CD14-positive monocyte (primary cell): ENCODE data around the gene NEMP2. TPM values are rescaled to one million over a fixed set of nuclear protein-coding genes. Genes with fewer than 3 reads are reported as not detected.

Source experiments
- DNase-seq, 3 donors: peaks; one replicate each; pipeline ENCODE4 v3.0.0-alpha.2; 2011 to 2022
- H2AFZ ChIP-seq: 2 replicates; pipeline ENCODE4 v1.6.0; 2012; ENCODE audit warnings: mild to moderate bottlenecking, low read depth, low read length, inconsistent platforms; ENCODE audit not compliant: insufficient read depth, poor library complexity, severe bottlenecking
- H3K27ac ChIP-seq, 2 donors: 1 replicate in 1 of 2; 2 replicates in 1 of 2; pipeline ENCODE4 v1.5.1; 2012 to 2013; ENCODE audit warnings: low read length in 2 of 2, control low read depth in 1 of 2, inconsistent platforms in 1 of 2, low read depth in 1 of 2, mild to moderate bottlenecking in 1 of 2
- H3K27me3 ChIP-seq, 2 donors: one replicate each; pipeline versions ENCODE4 v1.6.0 to v1.6.1; 2011 to 2013; ENCODE audit warnings: low read length in 2 of 2; ENCODE audit not compliant: control insufficient read depth in 2 of 2, insufficient read depth in 2 of 2
- H3K36me3 ChIP-seq, 2 donors: replicated peaks in 1 of 2; 1 replicate in 1 of 2; 2 replicates in 1 of 2; pipeline versions ENCODE4 v1.5.1 to v1.6.1; 2012 to 2013; ENCODE audit warnings: low read length in 2 of 2, control low read depth in 1 of 2, inconsistent platforms in 1 of 2, mild to moderate bottlenecking in 1 of 2; ENCODE audit not compliant: insufficient read depth in 2 of 2, control insufficient read depth in 1 of 2
- H3K4me1 ChIP-seq, 2 donors: 1 replicate in 1 of 2; 2 replicates in 1 of 2; pipeline versions ENCODE4 v1.5.1 to v1.6.1; 2012 to 2013; ENCODE audit warnings: low read length in 2 of 2, control low read depth in 1 of 2, inconsistent platforms in 1 of 2, mild to moderate bottlenecking in 1 of 2, moderate library complexity in 1 of 2; ENCODE audit not compliant: insufficient read depth in 2 of 2, control insufficient read depth in 1 of 2
- H3K4me2 ChIP-seq: replicated peaks from 2 replicates; pipeline ENCODE3; 2012; ENCODE audit warnings: low read length, moderate library complexity, mild to moderate bottlenecking; ENCODE audit not compliant: poor library complexity, severe bottlenecking; ENCODE audit errors: extremely low read depth
- H3K4me3 ChIP-seq, 3 experiments: fragments of 200-600 bp in 1 of 3; sonication (generic) in 1 of 3; replicated peaks in 1 of 3; 1 replicate in 2 of 3; 2 replicates in 1 of 3; pipeline ENCODE4 v1.5.1; 2011 to 2013; ENCODE audit warnings: low read length in 3 of 3, mild to moderate bottlenecking in 3 of 3, control low read depth in 2 of 3, low read depth in 2 of 3, inconsistent platforms in 1 of 3, moderate library complexity in 1 of 3
- H3K79me2 ChIP-seq: 2 replicates; pipeline ENCODE4 v1.6.0; 2012; ENCODE audit warnings: mild to moderate bottlenecking, control low read depth, inconsistent platforms, low read length, moderate library complexity; ENCODE audit not compliant: insufficient read depth
- H3K9ac ChIP-seq: 2 replicates; pipeline ENCODE4 v1.6.0; 2017; ENCODE audit warnings: low read length, mild to moderate bottlenecking; ENCODE audit not compliant: insufficient read depth, poor library complexity, severe bottlenecking
- H3K9me3 ChIP-seq, 2 donors: replicated peaks in 1 of 2; 1 replicate in 1 of 2; 2 replicates in 1 of 2; pipeline versions ENCODE4 v1.5.1 to v1.6.1; 2012 to 2013; ENCODE audit warnings: low read length in 2 of 2, control low read depth in 1 of 2; ENCODE audit not compliant: control insufficient read depth in 1 of 2, insufficient read depth in 1 of 2
- H4K20me1 ChIP-seq: 2 replicates; pipeline ENCODE4 v1.6.0; 2012; ENCODE audit warnings: mild to moderate bottlenecking, low read length, control low read depth, moderate library complexity; ENCODE audit not compliant: insufficient read depth
- H3K27ac Mint-ChIP-seq, 7 donors: one replicate each; pipeline ENCODE4 v1.8.0; 2020; ENCODE audit warnings: mild to moderate bottlenecking in 7 of 7, mixed read lengths in 7 of 7, moderate library complexity in 6 of 7, inconsistent platforms in 2 of 7
- H3K27me3 Mint-ChIP-seq, 3 donors: one replicate each; pipeline ENCODE4 v1.8.0; 2021 to 2022; ENCODE audit warnings: low read depth in 3 of 3, mild to moderate bottlenecking in 3 of 3, mixed read lengths in 3 of 3, moderate library complexity in 3 of 3, inconsistent platforms in 1 of 3
- H3K36me3 Mint-ChIP-seq, 2 donors: one replicate each; pipeline ENCODE4 v1.8.0; 2020; ENCODE audit warnings: mixed read lengths in 2 of 2, inconsistent platforms in 1 of 2, mild to moderate bottlenecking in 1 of 2
- H3K4me1 Mint-ChIP-seq: one replicate; pipeline ENCODE4 v1.8.0; 2020; ENCODE audit warnings: mild to moderate bottlenecking, mixed read lengths
- H3K4me3 Mint-ChIP-seq, 2 donors: one replicate each; pipeline ENCODE4 v1.8.0; 2020; ENCODE audit warnings: mild to moderate bottlenecking in 2 of 2, mixed read lengths in 2 of 2, moderate library complexity in 1 of 2
- H3K9me3 Mint-ChIP-seq, 7 donors: one replicate each; pipeline ENCODE4 v1.8.0; 2020 to 2022; ENCODE audit warnings: mixed read lengths in 7 of 7, mild to moderate bottlenecking in 6 of 7, moderate library complexity in 6 of 7, inconsistent platforms in 2 of 7
- CTCF ChIP-seq: fragments of 200-600 bp; IDR thresholded peaks from one replicate; pipeline ENCODE4 v1.8.0; 2022; ENCODE audit warnings: antibody characterized with exemption, mild to moderate bottlenecking
- WGBS: methylation state at CpG from one replicate; pipeline ENCODE4 v1.1.5; 2013; ENCODE audit warnings: missing lambda C conversion rate; ENCODE audit not compliant: insufficient coverage; 5-methylcytosine and 5-hydroxymethylcytosine counted together
- intact Hi-C, 2 donors: fragments of 100-400 bp; cut with micrococcal nuclease; formaldehyde crosslinking; loops; one replicate each; pipeline versions ENCODE4 v1.15.0 to v1.15.1; 2023
- polyA plus RNA-seq, 3 donors: library from polyadenylated mRNA; depleted of rRNA in 1 of 3; unstranded in 2 of 3; stranded (reverse) in 1 of 3; fragments of 300-500 nt in 2 of 3; fragments of >200 nt in 1 of 3; fragmentation: Illumina TruSeq in 2 of 3; gene quantifications; 1 replicate in 2 of 3; 2 replicates in 1 of 3; pipeline ENCODE4 v1.2.3, GENCODE V29; 2012 to 2021

Gene NEMP2
- polyA plus RNA-seq, 3 donors, result 0.44 to 2.5 (median 1.5) TPM

GRCh38 chr2:190564838-190565237 is 30.3 kb upstream of the NEMP2 start:
- Histone ChIP-seq H3K27me3 (no peaks in the 10 kb centered on the region), H3K9me3 (peaks cover 0 to 8% of the 10 kb centered on the region in 2 donors), H3K36me3 (no peaks in the 10 kb centered on the region), H3K4me1 (no peaks in the 10 kb centered on the region), H3K4me3 (no peak overlapping the region), H3K79me2 (no peaks in the 10 kb centered on the region), H2AFZ (no peak overlapping the region), H3K4me2 (no peak overlapping the region), H3K27ac (no peak overlapping the region), H4K20me1 (no peaks in the 10 kb centered on the region), H3K9ac (no peak overlapping the region)
- H3K9me3 Mint-ChIP-seq, result peaks cover 6 to 19% (median 12%) of the 10 kb centered on the region in 7 donors
- intact Hi-C loops, result no loop called here
- no peak overlapping the region for H3K27ac Mint-ChIP-seq
- peaks cover 0 to 2% (median 1%) of the 10 kb centered on the region in 3 donors for H3K27me3 Mint-ChIP-seq
- H3K4me3 Mint-ChIP-seq, result no peak overlapping the region
- no peaks in the 10 kb centered on the region for H3K4me1 Mint-ChIP-seq
- TF ChIP-seq CTCF, result no peak
- H3K36me3 Mint-ChIP-seq, result peaks cover 0 to 3% of the 10 kb centered on the region in 2 donors
- DNase-seq, result no peak
- no CpG with 5 or more reads among the region's 2 CpGs for WGBS

GRCh38 chr2:190563646-190564045 is 29.1 kb upstream of the NEMP2 start:
- no peak overlapping the region for H3K4me3 Mint-ChIP-seq
- DNase-seq, result no peak
- H3K9me3 ChIP-seq, result peaks cover 0 to 8% of the 10 kb centered on the region in 2 donors
- H3K79me2 ChIP-seq, result no peaks in the 10 kb centered on the region
- intact Hi-C loops, result no loop called here
- no peak for TF ChIP-seq CTCF
- H3K27ac Mint-ChIP-seq, result no peak overlapping the region
- no CpG with 5 or more reads among the region's 2 CpGs for WGBS
- peaks cover 0 to 2% (median 1%) of the 10 kb centered on the region in 3 donors for H3K27me3 Mint-ChIP-seq
- H3K9ac ChIP-seq, result no peak overlapping the region
- peaks cover 6 to 19% (median 12%) of the 10 kb centered on the region in 7 donors for H3K9me3 Mint-ChIP-seq
- H3K27me3 ChIP-seq, result no peaks in the 10 kb centered on the region
- H3K4me1 ChIP-seq, result no peaks in the 10 kb centered on the region
- H3K4me3 ChIP-seq, result no peak overlapping the region
- H3K4me1 Mint-ChIP-seq, result no peaks in the 10 kb centered on the region
- no peaks in the 10 kb centered on the region for H3K36me3 ChIP-seq
- no peaks in the 10 kb centered on the region for H4K20me1 ChIP-seq
- H3K27ac ChIP-seq, result no peak overlapping the region
- H2AFZ ChIP-seq, result no peak overlapping the region
- H3K36me3 Mint-ChIP-seq, result peaks cover 0 to 3% of the 10 kb centered on the region in 2 donors
- no peak overlapping the region for H3K4me2 ChIP-seq
